ENCODE measurements around the gene LUZP4.

Gene LUZP4

DNA sequence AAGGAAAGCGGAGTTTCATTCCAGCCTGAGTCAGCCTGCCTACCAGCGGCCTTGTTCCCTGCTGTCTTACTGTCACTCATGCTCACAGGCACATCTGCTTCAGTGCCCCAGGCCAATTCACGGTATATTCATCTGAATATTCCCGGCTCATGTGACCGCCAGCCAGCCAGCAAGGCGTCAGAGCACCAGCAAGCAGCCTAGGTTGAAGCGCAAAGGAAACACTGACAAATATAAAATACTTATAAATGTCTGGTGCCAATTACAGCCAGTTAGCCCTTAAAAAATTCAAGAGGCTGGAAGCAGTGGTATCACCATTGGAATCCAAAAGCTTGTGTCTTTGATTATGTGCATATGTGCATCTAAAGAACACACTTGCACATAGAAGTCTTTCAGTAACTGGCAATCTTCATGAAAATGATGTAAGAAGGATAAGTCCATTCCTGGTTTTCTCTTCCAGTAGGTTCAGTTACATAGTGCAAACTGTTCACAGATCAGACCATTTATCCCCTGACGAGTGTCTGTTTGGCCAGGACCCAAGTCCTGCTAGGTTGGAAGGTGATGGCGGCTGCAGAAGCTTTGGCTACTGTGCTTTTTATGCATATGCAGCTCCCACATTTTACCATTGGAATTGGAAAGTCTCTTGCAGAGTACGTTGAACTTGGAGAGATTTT, 61.3 kb downstream of the LUZP4 start:
- Histone ChIP-seq H3K4me2 (ENCODE audit: low read length) (no peak overlapping the region), H3K4me3 (ENCODE audit: low read length) (no peak overlapping the region), H3K9me3 (ENCODE audit: control insufficient read depth, insufficient read depth, low read length) (no peaks in the 10 kb centered on the region), H3K36me3 (ENCODE audit: control insufficient read depth, low read length) (no peaks in the 10 kb centered on the region), H4K20me1 (ENCODE audit: control insufficient read depth, insufficient read depth, low read depth, low read length) (no peaks in the 10 kb centered on the region), H3K4me1 (ENCODE audit: control insufficient read depth, low read length) (no peaks in the 10 kb centered on the region), H3K27ac (ENCODE audit: low read depth, low read length) (no peak overlapping the region), H3F3A (ENCODE audit: control insufficient read depth, insufficient read depth) (no peaks in the 10 kb centered on the region), H3K79me2 (ENCODE audit: control insufficient read depth, low read length) (no peaks in the 10 kb centered on the region), H3K27me3 (ENCODE audit: control insufficient read depth, low read length) (no peaks in the 10 kb centered on the region), H3K9me2 (replicated peaks; ENCODE audit: control insufficient read depth, low read length) (no peaks in the 10 kb centered on the region)
- TF ChIP-seq EZH2phosphoT487 (IDR thresholded peaks at IDR 0.05; ENCODE audit: borderline replicate concordance, low read length), result no peak
- TF ChIP-seq, protein P1, sequence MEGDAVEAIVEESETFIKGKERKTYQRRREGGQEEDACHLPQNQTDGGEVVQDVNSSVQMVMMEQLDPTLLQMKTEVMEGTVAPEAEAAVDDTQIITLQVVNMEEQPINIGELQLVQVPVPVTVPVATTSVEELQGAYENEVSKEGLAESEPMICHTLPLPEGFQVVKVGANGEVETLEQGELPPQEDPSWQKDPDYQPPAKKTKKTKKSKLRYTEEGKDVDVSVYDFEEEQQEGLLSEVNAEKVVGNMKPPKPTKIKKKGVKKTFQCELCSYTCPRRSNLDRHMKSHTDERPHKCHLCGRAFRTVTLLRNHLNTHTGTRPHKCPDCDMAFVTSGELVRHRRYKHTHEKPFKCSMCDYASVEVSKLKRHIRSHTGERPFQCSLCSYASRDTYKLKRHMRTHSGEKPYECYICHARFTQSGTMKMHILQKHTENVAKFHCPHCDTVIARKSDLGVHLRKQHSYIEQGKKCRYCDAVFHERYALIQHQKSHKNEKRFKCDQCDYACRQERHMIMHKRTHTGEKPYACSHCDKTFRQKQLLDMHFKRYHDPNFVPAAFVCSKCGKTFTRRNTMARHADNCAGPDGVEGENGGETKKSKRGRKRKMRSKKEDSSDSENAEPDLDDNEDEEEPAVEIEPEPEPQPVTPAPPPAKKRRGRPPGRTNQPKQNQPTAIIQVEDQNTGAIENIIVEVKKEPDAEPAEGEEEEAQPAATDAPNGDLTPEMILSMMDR (IDR thresholded peaks at IDR 0.05; ENCODE audit: low read depth, low read length, poor library complexity, severe bottlenecking), result no peak

DNA sequence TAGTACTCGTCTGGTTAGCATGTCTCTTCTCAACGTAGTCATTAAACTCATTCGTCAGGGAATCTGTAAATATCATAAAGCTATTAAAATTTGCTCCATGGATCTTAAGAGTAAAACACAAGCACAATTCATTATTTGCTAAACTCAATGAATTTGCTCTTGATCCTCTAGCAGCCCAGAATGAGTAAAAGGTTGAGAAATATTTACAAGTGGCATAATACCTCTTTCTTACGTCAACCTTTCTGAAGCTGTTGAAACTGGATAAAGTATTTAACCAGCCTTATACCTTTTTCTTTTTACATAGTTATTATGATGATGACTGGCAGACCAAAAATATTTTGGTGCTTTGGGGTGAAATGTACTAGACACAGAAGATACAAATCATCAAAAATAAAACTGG, 66.9 kb downstream of the LUZP4 start:
- Histone ChIP-seq H3K4me3 (ENCODE audit: low read length) (no peak overlapping the region), H3K79me2 (ENCODE audit: control insufficient read depth, low read length) (no peaks in the 10 kb centered on the region), H3K36me3 (ENCODE audit: control insufficient read depth, low read length) (no peaks in the 10 kb centered on the region), H3K27ac (ENCODE audit: low read depth, low read length) (no peak overlapping the region), H3K9me3 (ENCODE audit: control insufficient read depth, insufficient read depth, low read length) (no peaks in the 10 kb centered on the region), H3K4me1 (ENCODE audit: control insufficient read depth, low read length) (no peaks in the 10 kb centered on the region), H3K9me2 (replicated peaks; ENCODE audit: control insufficient read depth, low read length) (no peaks in the 10 kb centered on the region), H3K4me2 (ENCODE audit: low read length) (no peak overlapping the region), H4K20me1 (ENCODE audit: control insufficient read depth, insufficient read depth, low read depth, low read length) (no peaks in the 10 kb centered on the region), H3F3A (ENCODE audit: control insufficient read depth, insufficient read depth) (no peaks in the 10 kb centered on the region), H3K27me3 (ENCODE audit: control insufficient read depth, low read length) (no peaks in the 10 kb centered on the region)
- TF ChIP-seq, protein P1 (IDR thresholded peaks at IDR 0.05; ENCODE audit: low read depth, low read length, poor library complexity, severe bottlenecking), result no peak
- no peak for TF ChIP-seq EZH2phosphoT487 (IDR thresholded peaks at IDR 0.05; ENCODE audit: borderline replicate concordance, low read length)
